Epithelial cell of proximal tubule (primary cell): Measurements from ENCODE around the gene COBL. TPM values are rescaled to one million over a fixed set of nuclear protein-coding genes. Genes with fewer than 3 reads are reported as not detected.

Source experiments
- DNase-seq: peaks from one replicate; pipeline ENCODE4 v3.0.0-alpha.2; 2011; ENCODE audit warnings: low read depth
- H3K4me3 ChIP-seq: 2 replicates; pipeline ENCODE4 v1.5.1; 2011; ENCODE audit warnings: low read depth, mild to moderate bottlenecking, low read length
- CTCF ChIP-seq: conservative IDR thresholded peaks from 2 replicates; pipeline ENCODE4 v1.5.1; 2012; ENCODE audit warnings: low read depth, mild to moderate bottlenecking, low read length
- total RNA-seq: library from RNA; depleted of rRNA; stranded (reverse); fragments of >200 nt; gene quantifications from 2 replicates; pipeline ENCODE4 v1.2.3, GENCODE V29; 2015

The COBL gene
- total RNA-seq, 1 donor from 2014 or later: 6.6 TPM

- no peak for DNase-seq
- H3K4me3 ChIP-seq: no peak overlapping the region
- TF ChIP-seq CTCF: no peak
These were observed 59.7 kb downstream of the COBL start for GRCh38 chr7:51256916-51257315.

- no peak for DNase-seq
These were observed 60.3 kb downstream of the COBL start for GRCh38 chr7:51256209-51256781.

GRCh38 chr7:51255536-51256208, 60.9 kb downstream of the COBL start:
- TF ChIP-seq CTCF: no peak
- no peak overlapping the region for H3K4me3 ChIP-seq
- DNase-seq: peak; percentile 22

More at GRCh38 chr7:51256209-51256781, 60.3 kb downstream of the COBL start:
- no peak overlapping the region for H3K4me3 ChIP-seq
- no peak for TF ChIP-seq CTCF

GRCh38 chr7:51255036-51255435, 61.6 kb downstream of the COBL start:
- H3K4me3 ChIP-seq: no peak overlapping the region
- no peak for DNase-seq
- TF ChIP-seq CTCF: no peak

GRCh38 chr7:51253157-51253556, 63.5 kb downstream of the COBL start:
- TF ChIP-seq CTCF: peak; percentile 48
- no peak for DNase-seq
- H3K4me3 ChIP-seq: no peak overlapping the region

GRCh38 chr7:51251290-51251689, 65.3 kb downstream of the COBL start:
- TF ChIP-seq CTCF: peak; percentile 3
- H3K4me3 ChIP-seq: no peak overlapping the region
- DNase-seq: peak; percentile 30

- no peak for TF ChIP-seq CTCF
- no peak for DNase-seq
- H3K4me3 ChIP-seq: no peak overlapping the region
These were observed 66.1 kb downstream of the COBL start for GRCh38 chr7:51250512-51250911.
